SH-SY5Y (cell line): ENCODE data around the gene PLIN3.

ENCODE experiments used
- GATA2 ChIP-seq: IDR thresholded peaks from 2 replicates; pipeline ENCODE4 v1.6.1; 2011; ENCODE audit warnings: mild to moderate bottlenecking, low read depth, low read length
- GATA3 ChIP-seq: IDR thresholded peaks from 2 replicates; pipeline ENCODE4 v1.6.1; 2011; ENCODE audit warnings: low read depth, mild to moderate bottlenecking, low read length, moderate library complexity

- TF ChIP-seq GATA2 (no peak), GATA3 (no peak)
These were observed 38.3 kb downstream of the PLIN3 start for GRCh38 chr19:4829001-4829712.
